Adipocyte (in vitro differentiated cells): ENCODE measurements around the gene ZNF888.
"Not testable (repeated sequence)": the region's sequence is repeated elsewhere in the genome, so short reads cannot be mapped to it uniquely, and the experiment has no call there.

Source experiments
- DNase-seq: peaks from one replicate; pipeline ENCODE4 v3.0.0-alpha.2; 2015; ENCODE audit warnings: low read depth
- H3K27me3 ChIP-seq: replicated peaks from 2 replicates; pipeline ENCODE4 v1.7.0; 2013; ENCODE audit warnings: mild to moderate bottlenecking, low read length, moderate library complexity; ENCODE audit not compliant: control insufficient read depth, insufficient read depth
- H3K36me3 ChIP-seq: 2 replicates; pipeline ENCODE4 v1.7.0; 2013; ENCODE audit warnings: low read length, mild to moderate bottlenecking, moderate library complexity; ENCODE audit not compliant: control insufficient read depth, insufficient read depth, severe bottlenecking
- H3K4me1 ChIP-seq: 2 replicates; pipeline ENCODE4 v1.7.0; 2013; ENCODE audit warnings: mild to moderate bottlenecking, low read length, moderate library complexity; ENCODE audit not compliant: control insufficient read depth, insufficient read depth
- H3K4me3 ChIP-seq: 2 replicates; pipeline ENCODE4 v1.7.0; 2013; ENCODE audit warnings: mild to moderate bottlenecking, low read length, moderate library complexity
- H3K9ac ChIP-seq: 2 replicates; pipeline ENCODE4 v1.7.0; 2013; ENCODE audit warnings: mild to moderate bottlenecking, low read length, moderate library complexity
- H3K9me3 ChIP-seq: 2 replicates; pipeline ENCODE4 v1.7.0; 2013; ENCODE audit warnings: mild to moderate bottlenecking, low read length, moderate library complexity; ENCODE audit not compliant: control insufficient read depth

The ZNF888 gene

DNA sequence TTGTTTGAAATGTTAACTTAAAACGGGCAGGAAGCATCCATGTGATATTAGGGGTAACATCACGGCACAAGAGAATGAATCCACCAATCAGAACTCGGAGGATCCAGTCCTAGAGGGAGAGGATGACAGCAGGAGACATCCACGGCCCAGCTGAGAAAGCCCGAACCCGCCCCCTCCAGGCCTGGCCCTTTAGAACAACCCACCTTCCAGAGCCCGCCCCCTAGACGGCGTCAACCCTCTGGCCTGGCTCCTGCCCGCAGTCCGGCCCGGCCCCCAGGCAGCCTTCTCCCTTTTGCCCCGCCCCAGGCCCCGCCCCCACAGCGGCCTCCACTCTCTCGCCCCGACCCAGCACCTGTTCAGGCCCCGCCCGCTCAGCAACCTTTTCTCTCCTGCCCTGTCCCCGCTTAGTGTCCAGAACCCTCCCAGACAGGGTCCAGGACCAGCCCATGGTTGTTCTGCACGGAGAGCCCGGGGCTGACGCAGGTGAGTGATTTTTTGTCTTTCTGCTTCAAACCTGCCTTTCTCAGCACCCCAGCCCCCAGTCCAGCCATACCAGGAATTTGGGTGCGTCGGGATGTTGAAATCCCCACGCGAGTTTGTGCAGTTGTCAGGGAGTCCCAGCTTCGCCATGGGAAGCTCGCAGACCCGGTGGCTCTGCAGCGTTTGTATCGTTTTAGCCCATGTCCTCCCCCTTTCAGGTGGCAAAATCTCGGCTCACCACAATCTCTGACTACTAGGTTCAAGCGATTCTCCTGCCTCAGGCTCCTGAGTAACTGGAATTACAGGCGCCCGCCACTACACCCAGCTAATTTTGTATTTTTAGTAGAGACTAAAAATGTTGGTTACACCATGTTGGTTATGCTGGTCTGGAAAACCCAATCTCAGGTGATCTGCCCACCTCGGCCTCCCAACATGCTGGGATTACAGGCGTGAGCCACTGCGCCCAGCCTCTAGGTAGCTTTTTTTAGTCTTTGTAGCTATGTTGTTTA lies 23.4 kb upstream of the ZNF888 start:
- no peak overlapping the region for H3K4me3 ChIP-seq
- H3K4me1 ChIP-seq: peaks cover 3% of the 10 kb centered on the region
- no peaks in the 10 kb centered on the region for H3K27me3 ChIP-seq
- no peak overlapping the region for H3K9ac ChIP-seq
- no peak for DNase-seq
- H3K36me3 ChIP-seq: peaks cover 26% of the 10 kb centered on the region
- H3K9me3 ChIP-seq: peaks cover 48% of the 10 kb centered on the region

- Histone ChIP-seq H3K9ac (no peak overlapping the region), H3K4me1 (peaks cover 3% of the 10 kb centered on the region), H3K9me3 (peaks cover 40% of the 10 kb centered on the region), H3K27me3 (no peaks in the 10 kb centered on the region), H3K4me3 (no peak overlapping the region), H3K36me3 (peaks cover 17% of the 10 kb centered on the region)
- no peak for DNase-seq
Observed at GRCh38 chr19:52945652-52946321, 22.6 kb upstream of the ZNF888 start.

- H3K9me3 ChIP-seq: peaks cover 31% of the 10 kb centered on the region
- H3K36me3 ChIP-seq, H3K4me1 ChIP-seq, H3K9ac ChIP-seq, H3K27me3 ChIP-seq, H3K4me3 ChIP-seq, DNase-seq: not testable (repeated sequence)
Observed at GRCh38 chr19:52944703-52945493, 21.7 kb upstream of the ZNF888 start.

DNA sequence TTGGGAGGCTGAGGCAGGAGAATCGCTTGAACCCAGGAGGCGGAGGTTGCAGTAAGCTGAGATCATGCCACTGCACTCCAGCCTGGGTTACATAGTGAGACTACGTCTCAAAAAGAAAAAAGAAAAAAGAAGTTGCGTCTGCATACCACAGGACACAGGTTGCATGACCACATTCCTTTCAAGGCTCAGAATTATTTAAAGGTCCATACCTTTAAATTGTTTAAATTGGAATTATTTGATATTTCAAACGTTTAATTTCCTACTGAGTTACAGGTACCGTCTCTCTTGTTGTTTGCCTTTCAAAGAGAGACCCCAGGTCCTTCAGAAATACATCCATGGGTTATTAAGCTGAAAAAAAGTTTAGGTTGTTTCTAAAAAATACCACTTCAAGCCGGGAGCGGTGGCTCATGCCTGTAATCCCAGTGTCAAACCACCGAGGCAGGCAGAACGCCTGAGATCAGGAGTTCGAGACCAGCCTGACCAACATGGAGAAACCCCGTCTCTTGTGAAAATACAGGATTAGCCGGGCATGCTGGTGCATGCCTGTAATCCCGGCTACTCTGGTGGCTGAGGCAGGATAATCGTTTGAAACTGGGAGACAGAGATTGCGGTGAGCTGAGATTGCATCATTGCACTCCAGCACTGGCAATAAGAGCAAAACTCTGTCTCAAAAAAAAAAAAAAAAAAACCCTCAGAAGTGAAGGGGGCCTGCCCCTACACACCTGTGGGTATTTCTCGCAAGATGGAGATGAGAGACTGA lies 20.8 kb upstream of the ZNF888 start:
- no peak for DNase-seq
- Histone ChIP-seq H3K27me3 (no peaks in the 10 kb centered on the region), H3K9me3 (peaks cover 23% of the 10 kb centered on the region)

GRCh38 chr19:52943134-52943883 lies 20.1 kb upstream of the ZNF888 start:
- peak overlapping the region; percentile 98 for H3K4me3 ChIP-seq
- peak overlapping the region; percentile 73 for H3K9ac ChIP-seq
- H3K27me3 ChIP-seq: no peaks in the 10 kb centered on the region

More for the DNA sequence above, 20.8 kb upstream of the ZNF888 start:
- Histone ChIP-seq H3K4me1 (peaks cover 3% of the 10 kb centered on the region), H3K36me3 (peaks cover 1% of the 10 kb centered on the region), H3K9ac (no peak overlapping the region), H3K4me3 (no peak overlapping the region)

DNA sequence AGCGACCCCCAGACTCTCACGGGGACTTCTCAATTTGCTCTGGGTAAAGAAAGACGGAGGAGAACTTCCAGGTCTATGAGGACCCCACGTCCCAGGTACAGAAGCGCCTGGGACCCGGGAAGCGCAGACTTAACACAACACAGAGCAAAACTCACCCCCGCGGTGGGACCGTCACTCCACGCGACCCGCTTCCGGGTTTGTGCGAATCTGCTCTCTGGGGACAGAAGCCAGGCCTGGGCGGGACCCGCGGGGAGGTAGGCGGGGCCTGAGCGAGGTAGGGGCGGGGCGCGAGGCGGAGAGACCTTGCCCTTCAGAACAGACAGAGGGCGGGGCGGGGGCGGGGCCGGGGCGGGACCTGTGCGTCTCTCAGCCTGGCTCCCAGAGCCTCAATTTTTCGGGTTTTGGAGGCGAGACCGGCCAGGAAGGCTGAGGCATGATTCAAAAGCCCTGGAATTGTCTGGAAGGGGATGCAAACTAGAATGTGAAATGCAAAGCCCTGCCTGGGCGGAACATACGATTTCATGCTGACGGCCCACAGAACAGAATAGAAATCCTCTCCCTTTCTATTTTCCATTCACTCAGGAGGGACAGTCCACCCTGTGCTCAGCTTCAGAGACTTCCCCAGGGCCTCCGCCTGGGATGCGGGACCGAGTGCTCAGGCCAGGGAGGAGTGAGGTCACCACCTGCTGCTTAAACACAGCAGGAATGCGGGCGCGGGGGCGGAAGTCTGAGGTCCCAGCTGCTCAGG lies 19.3 kb upstream of the ZNF888 start:
- H3K36me3 ChIP-seq: no peaks in the 10 kb centered on the region
- no peaks in the 10 kb centered on the region for H3K27me3 ChIP-seq
- H3K9ac ChIP-seq: peak overlapping the region; percentile 93
- peak; percentile 94 for DNase-seq
- peak overlapping the region; percentile 98 for H3K4me3 ChIP-seq
- H3K9me3 ChIP-seq: peaks cover 10% of the 10 kb centered on the region
- H3K4me1 ChIP-seq: peaks cover 9% of the 10 kb centered on the region

More at GRCh38 chr19:52943134-52943883, 20.1 kb upstream of the ZNF888 start:
- peaks cover 15% of the 10 kb centered on the region for H3K9me3 ChIP-seq
- no peaks in the 10 kb centered on the region for H3K36me3 ChIP-seq
- peaks cover 9% of the 10 kb centered on the region for H3K4me1 ChIP-seq
- DNase-seq: no peak

- peaks cover 9% of the 10 kb centered on the region for H3K4me1 ChIP-seq
- peaks cover 5% of the 10 kb centered on the region for H3K9me3 ChIP-seq
- DNase-seq: peak; percentile 65
- peak overlapping the region; percentile 98 for H3K4me3 ChIP-seq
- no peaks in the 10 kb centered on the region for H3K27me3 ChIP-seq
- peak overlapping the region; percentile 93 for H3K9ac ChIP-seq
- no peaks in the 10 kb centered on the region for H3K36me3 ChIP-seq
Observed at GRCh38 chr19:52941941-52942385, 18.7 kb upstream of the ZNF888 start.

GRCh38 chr19:52941523-52941922 lies 18.3 kb upstream of the ZNF888 start:
- Histone ChIP-seq H3K4me3 (peak overlapping the region; percentile 98), H3K9ac (peak overlapping the region; percentile 93)
- H3K4me1 ChIP-seq, H3K9me3 ChIP-seq, H3K27me3 ChIP-seq, H3K36me3 ChIP-seq, DNase-seq: not testable (repeated sequence)

GRCh38 chr19:52940905-52941304 lies 17.7 kb upstream of the ZNF888 start:
- not testable (repeated sequence) for H3K36me3 ChIP-seq, H3K4me3 ChIP-seq, H3K4me1 ChIP-seq, H3K9ac ChIP-seq, H3K27me3 ChIP-seq, H3K9me3 ChIP-seq, DNase-seq
